Measurements from ENCODE around the gene GALNT17. TPM values are rescaled to one million over a fixed set of nuclear protein-coding genes. Genes with fewer than 3 reads are reported as not detected.

Gene GALNT17
- polyA plus RNA-seq, 1 donor (not counting 4 experiments of a cell fraction or from before 2014, with no cell fraction given) = not detected

GRCh38 chr7:71706597-71706975 lies 574.6 kb downstream of the GALNT17 start:
- TF ChIP-seq EZH2 (IDR thresholded peaks at IDR 0.05; ENCODE audit: low read length) (no peak), CTCF (optimal IDR thresholded peaks at IDR 0.05 in 1 of 3, IDR thresholded peaks at IDR 0.05 in 1 of 3, conservative IDR thresholded peaks at IDR 0.05 in 1 of 3; ENCODE audit: extremely low read depth in 1 of 3, insufficient read depth in 2 of 3, low read length in 3 of 3) (no peak)
- no peak overlapping the region for H3K4me3 ChIP-seq (ENCODE audit: control insufficient read depth in 2 of 3, extremely low read depth in 1 of 3, insufficient read depth in 2 of 3, low read depth in 1 of 3, low read length in 3 of 3)
- no peaks in the 10 kb centered on the region for H4K20me1 ChIP-seq (ENCODE audit: control insufficient read depth, extremely low read depth, insufficient read depth, low read length)
- no peak overlapping the region for H2AFZ ChIP-seq (ENCODE audit: control insufficient read depth, low read length)
- DNase-seq (ENCODE audit: low read depth, low spot score) = no peak
- H3K79me2 ChIP-seq (ENCODE audit: control insufficient read depth, insufficient read depth, low read length) = no peaks in the 10 kb centered on the region
- H3K4me2 ChIP-seq (ENCODE audit: control insufficient read depth, extremely low read depth, insufficient read depth, low read depth, low read length) = no peak overlapping the region
- H3K36me3 ChIP-seq (ENCODE audit: control insufficient read depth in 2 of 2, extremely low read depth in 1 of 2, insufficient read depth in 2 of 2, low read length in 2 of 2) = no peaks in the 10 kb centered on the region
- H3K4me1 ChIP-seq (ENCODE audit: control insufficient read depth, extremely low read depth, insufficient read depth, low read length) = no peaks in the 10 kb centered on the region
- no peaks in the 10 kb centered on the region for H3K27me3 ChIP-seq (ENCODE audit: control insufficient read depth, extremely low read depth, insufficient read depth, low read length)
- no peaks in the 10 kb centered on the region for H3K9me1 ChIP-seq (ENCODE audit: control insufficient read depth, extremely low read depth, insufficient read depth, low read length)
- no peak overlapping the region for H3K27ac ChIP-seq (ENCODE audit: control insufficient read depth, insufficient read depth, low read length)
- no peak for FAIRE-seq
- H3K9ac ChIP-seq (ENCODE audit: control insufficient read depth, extremely low read depth, insufficient read depth, low read length) = no peak overlapping the region
- dilution Hi-C loops (cut with MboI; ENCODE audit: extremely low pct_ligation_motif_present, low sequenced_read_pairs) = no loop called here
- H3K9me3 ChIP-seq (ENCODE audit: control insufficient read depth, low read depth, low read length) = no peaks in the 10 kb centered on the region

DNA sequence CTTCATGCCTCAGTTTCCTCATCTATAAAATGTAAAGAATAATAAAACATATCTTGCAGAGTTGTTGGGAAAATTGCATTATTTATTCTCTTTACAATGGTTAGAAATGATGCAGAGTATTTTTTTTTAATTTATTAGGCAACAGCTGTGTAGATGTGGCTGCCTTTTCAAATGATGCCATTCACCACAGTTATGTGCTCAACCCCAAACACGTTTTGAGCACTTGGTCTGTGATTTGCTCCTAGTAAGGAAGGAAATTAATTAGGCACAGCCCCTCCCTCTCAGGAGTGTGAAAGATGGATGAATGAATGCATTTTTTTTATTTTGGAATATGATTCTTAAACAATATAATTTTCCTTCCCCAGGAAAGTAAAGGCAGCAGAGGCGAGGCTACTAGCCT lies 575.1 kb downstream of the GALNT17 start:
- Histone ChIP-seq H3K79me2 (ENCODE audit: control insufficient read depth, insufficient read depth, low read length) (no peaks in the 10 kb centered on the region), H2AFZ (ENCODE audit: control insufficient read depth, low read length) (no peak overlapping the region), H3K27me3 (ENCODE audit: control insufficient read depth, extremely low read depth, insufficient read depth, low read length) (no peaks in the 10 kb centered on the region), H4K20me1 (ENCODE audit: control insufficient read depth, extremely low read depth, insufficient read depth, low read length) (no peaks in the 10 kb centered on the region), H3K4me2 (ENCODE audit: control insufficient read depth, extremely low read depth, insufficient read depth, low read depth, low read length) (no peak overlapping the region), H3K4me3 (ENCODE audit: control insufficient read depth in 2 of 3, extremely low read depth in 1 of 3, insufficient read depth in 2 of 3, low read depth in 1 of 3, low read length in 3 of 3) (no peak overlapping the region), H3K4me1 (ENCODE audit: control insufficient read depth, extremely low read depth, insufficient read depth, low read length) (no peaks in the 10 kb centered on the region), H3K9me3 (ENCODE audit: control insufficient read depth, low read depth, low read length) (no peaks in the 10 kb centered on the region), H3K9ac (ENCODE audit: control insufficient read depth, extremely low read depth, insufficient read depth, low read length) (no peak overlapping the region), H3K9me1 (ENCODE audit: control insufficient read depth, extremely low read depth, insufficient read depth, low read length) (no peaks in the 10 kb centered on the region), H3K27ac (ENCODE audit: control insufficient read depth, insufficient read depth, low read length) (no peak overlapping the region), H3K36me3 (ENCODE audit: control insufficient read depth in 2 of 2, extremely low read depth in 1 of 2, insufficient read depth in 2 of 2, low read length in 2 of 2) (no peaks in the 10 kb centered on the region)
- FAIRE-seq (no peak), DNase-seq (ENCODE audit: low read depth, low spot score) (no peak)
- no peak for TF ChIP-seq CTCF (optimal IDR thresholded peaks at IDR 0.05 in 1 of 3, IDR thresholded peaks at IDR 0.05 in 1 of 3, conservative IDR thresholded peaks at IDR 0.05 in 1 of 3; ENCODE audit: extremely low read depth in 1 of 3, insufficient read depth in 2 of 3, low read length in 3 of 3)
- TF ChIP-seq EZH2 (IDR thresholded peaks at IDR 0.05; ENCODE audit: low read length) = no peak
- dilution Hi-C loops (cut with MboI; ENCODE audit: extremely low pct_ligation_motif_present, low sequenced_read_pairs) = no loop called here
